Loucy (cell line): Measurements from ENCODE around the gene FMNL2.

Experiments used
- H2AFZ ChIP-seq: fragments of 200-600 bp; sonication (generic); 2 replicates; pipeline ENCODE4 v1.6.0; 2016; ENCODE audit warnings: antibody characterized with exemption, mild to moderate bottlenecking, low read length, moderate library complexity
- H3F3A ChIP-seq: fragments of 200-600 bp; 2 replicates; pipeline ENCODE4 v1.6.0; 2016; ENCODE audit warnings: antibody characterized with exemption, low read depth, mild to moderate bottlenecking
- H3K27me3 ChIP-seq: fragments of 200-600 bp; sonication (generic); 2 replicates; pipeline ENCODE4 v1.6.1; 2014; ENCODE audit warnings: low read length, mild to moderate bottlenecking; ENCODE audit not compliant: insufficient read depth, poor library complexity, severe bottlenecking
- H3K36me3 ChIP-seq: fragments of 200-600 bp; sonication (generic); 2 replicates; pipeline ENCODE4 v1.6.1; 2016; ENCODE audit warnings: low read length; ENCODE audit not compliant: insufficient read depth
- H3K4me1 ChIP-seq: fragments of 200-600 bp; sonication (generic); 2 replicates; pipeline ENCODE4 v1.5.1; 2014; ENCODE audit warnings: low read length, mild to moderate bottlenecking; ENCODE audit not compliant: insufficient read depth, poor library complexity, severe bottlenecking
- H3K4me2 ChIP-seq: fragments of 200-600 bp; sonication (generic); 2 replicates; pipeline ENCODE4 v1.6.0; 2014; ENCODE audit warnings: antibody characterized with exemption, low read length, low read depth, mild to moderate bottlenecking; ENCODE audit not compliant: poor library complexity, severe bottlenecking
- H3K4me3 ChIP-seq: fragments of 200-600 bp; sonication (generic); 2 replicates; pipeline ENCODE4 v1.5.1; 2014; ENCODE audit warnings: low read length, mild to moderate bottlenecking, mixed read lengths; ENCODE audit not compliant: poor library complexity, severe bottlenecking
- H3K79me2 ChIP-seq: fragments of 200-600 bp; sonication (generic); 2 replicates; pipeline ENCODE4 v1.6.1; 2014; ENCODE audit warnings: low read length; ENCODE audit not compliant: insufficient read depth
- H3K9ac ChIP-seq: fragments of 200-600 bp; sonication (generic); 2 replicates; pipeline ENCODE4 v1.6.0; 2014; ENCODE audit warnings: mild to moderate bottlenecking, low read depth, low read length, moderate library complexity; ENCODE audit not compliant: poor library complexity, severe bottlenecking
- H3K9me2 ChIP-seq: fragments of 200-600 bp; sonication (generic); replicated peaks from 2 replicates; pipeline ENCODE4 v1.6.1; 2016; ENCODE audit warnings: low read depth, low read length, mixed read lengths
- H3K9me3 ChIP-seq: fragments of 200-600 bp; sonication (generic); 2 replicates; pipeline ENCODE4 v1.6.1; 2014; ENCODE audit warnings: mild to moderate bottlenecking, antibody characterized with exemption, low read length, low read depth; ENCODE audit not compliant: insufficient read depth
- H4K20me1 ChIP-seq: fragments of 200-600 bp; sonication (generic); 2 replicates; pipeline ENCODE4 v1.6.0; 2014; ENCODE audit warnings: antibody characterized with exemption, low read length, mild to moderate bottlenecking; ENCODE audit not compliant: insufficient read depth, poor library complexity, severe bottlenecking
- CTCF ChIP-seq: fragments of 200-600 bp; sonication (generic); conservative IDR thresholded peaks from 2 replicates; pipeline ENCODE4 v1.5.1; 2014; ENCODE audit warnings: mild to moderate bottlenecking, antibody characterized with exemption, low read length
- EZH2phosphoT487 ChIP-seq: fragments of 200-600 bp; IDR thresholded peaks from 2 replicates; pipeline ENCODE4 v1.6.1; 2018; ENCODE audit warnings: antibody characterized with exemption, mild to moderate bottlenecking, moderate library complexity, borderline replicate concordance

FMNL2 gene

GRCh38 chr2:152475982-152476381 is 141.0 kb downstream of the FMNL2 start:
- Histone ChIP-seq H3K79me2 (no peaks in the 10 kb centered on the region), H3F3A (no peaks in the 10 kb centered on the region), H4K20me1 (no peaks in the 10 kb centered on the region)

GRCh38 chr2:152477347-152478092 is 142.5 kb downstream of the FMNL2 start:
- Histone ChIP-seq H3K4me3 (no peak overlapping the region), H3K36me3 (no peaks in the 10 kb centered on the region), H3K4me1 (no peaks in the 10 kb centered on the region), H3K9ac (no peak overlapping the region), H3F3A (no peaks in the 10 kb centered on the region), H2AFZ (no peak overlapping the region), H3K4me2 (no peak overlapping the region), H4K20me1 (no peaks in the 10 kb centered on the region), H3K27me3 (no peaks in the 10 kb centered on the region), H3K9me3 (no peaks in the 10 kb centered on the region), H3K79me2 (no peaks in the 10 kb centered on the region), H3K9me2 (no peaks in the 10 kb centered on the region)
- TF ChIP-seq EZH2phosphoT487 = no peak

More at GRCh38 chr2:152475982-152476381, 141.0 kb downstream of the FMNL2 start:
- H3K27me3 ChIP-seq = no peaks in the 10 kb centered on the region
- no peaks in the 10 kb centered on the region for H3K36me3 ChIP-seq
- TF ChIP-seq CTCF (no peak), EZH2phosphoT487 (no peak)
- H3K9ac ChIP-seq = no peak overlapping the region
- H3K9me3 ChIP-seq = no peaks in the 10 kb centered on the region
- H2AFZ ChIP-seq = no peak overlapping the region
- H3K9me2 ChIP-seq = no peaks in the 10 kb centered on the region
- H3K4me3 ChIP-seq = no peak overlapping the region
- no peak overlapping the region for H3K4me2 ChIP-seq
- no peaks in the 10 kb centered on the region for H3K4me1 ChIP-seq

- Histone ChIP-seq H3K9me2 (no peaks in the 10 kb centered on the region), H2AFZ (no peak overlapping the region), H4K20me1 (no peaks in the 10 kb centered on the region), H3K4me2 (no peak overlapping the region), H3K9ac (no peak overlapping the region), H3K9me3 (no peaks in the 10 kb centered on the region), H3K36me3 (no peaks in the 10 kb centered on the region), H3F3A (no peaks in the 10 kb centered on the region), H3K79me2 (no peaks in the 10 kb centered on the region), H3K4me1 (no peaks in the 10 kb centered on the region), H3K27me3 (no peaks in the 10 kb centered on the region), H3K4me3 (no peak overlapping the region)
- TF ChIP-seq CTCF (no peak), EZH2phosphoT487 (no peak)
Measured at GRCh38 chr2:152479282-152479681, 144.3 kb downstream of the FMNL2 start.

- no peak overlapping the region for H2AFZ ChIP-seq
- H4K20me1 ChIP-seq = no peaks in the 10 kb centered on the region
- H3K4me1 ChIP-seq = no peaks in the 10 kb centered on the region
- H3F3A ChIP-seq = no peaks in the 10 kb centered on the region
- TF ChIP-seq CTCF (no peak), EZH2phosphoT487 (no peak)
- no peak overlapping the region for H3K9ac ChIP-seq
- H3K79me2 ChIP-seq = no peaks in the 10 kb centered on the region
- no peaks in the 10 kb centered on the region for H3K9me3 ChIP-seq
- H3K4me3 ChIP-seq = no peak overlapping the region
- no peaks in the 10 kb centered on the region for H3K27me3 ChIP-seq
- H3K4me2 ChIP-seq = no peak overlapping the region
- H3K36me3 ChIP-seq = no peaks in the 10 kb centered on the region
- H3K9me2 ChIP-seq = no peaks in the 10 kb centered on the region
Measured at GRCh38 chr2:152480821-152481399, 145.9 kb downstream of the FMNL2 start.
